ENCODE data around the gene BRD1.
A peak's percentile ranks its signal among the peaks of the same experiment; 100 is the strongest.
"Not testable (repeated sequence)": the region's sequence is repeated elsewhere in the genome, so short reads cannot be mapped to it uniquely, and the experiment has no call there.

The BRD1 gene

GRCh38 chr22:49852898-49853894 is 25.5 kb upstream of the BRD1 start, which contains the start of gene ZBED4:
ZBED4 (plus strand) TSS chr22:49853844; CDS start chr22:49883663, 29,819 bp downstream.
- peak; percentile 97 for DNase-seq

GRCh38 chr22:49852568-49852897 is 24.9 kb upstream of the BRD1 start:
- not testable (repeated sequence) for DNase-seq

- DNase-seq, result no peak
These were observed 23.5 kb upstream of the BRD1 start for GRCh38 chr22:49850959-49851802.

GRCh38 chr22:49850021-49850911 is 22.6 kb upstream of the BRD1 start:
- DNase-seq, result no peak

GRCh38 chr22:49849161-49850020 is 21.7 kb upstream of the BRD1 start:
- DNase-seq, result no peak

GRCh38 chr22:49848690-49849160 is 21.1 kb upstream of the BRD1 start:
- no peak for DNase-seq

GRCh38 chr22:49847751-49848689 is 20.3 kb upstream of the BRD1 start:
- no peak for DNase-seq

GRCh38 chr22:49845666-49846459 is 18.2 kb upstream of the BRD1 start:
- no peak for DNase-seq

- DNase-seq, result peak; percentile 19
These were observed 17.6 kb upstream of the BRD1 start for GRCh38 chr22:49845241-49845640.

GRCh38 chr22:49838771-49839717 is 11.4 kb upstream of the BRD1 start:
- no peak for DNase-seq

- no peak for DNase-seq
These were observed 5.8 kb upstream of the BRD1 start for GRCh38 chr22:49833340-49834007.

GRCh38 chr22:49829044-49829853 is 1.6 kb upstream of the BRD1 start:
- DNase-seq, result no peak

GRCh38 chr22:49828599-49828965 is 909 bp upstream of the BRD1 start:
- DNase-seq, result no peak

- DNase-seq, result no peak
These were observed 311 bp downstream of the BRD1 start for GRCh38 chr22:49827271-49827852.

GRCh38 chr22:49826603-49827270 is 936 bp downstream of the BRD1 start:
- peak; percentile 15 for DNase-seq
